HCT116 (cell line): Measurements from ENCODE around the gene IFI27. TPM values are rescaled to one million over a fixed set of nuclear protein-coding genes. Genes with fewer than 3 reads are reported as not detected.

Experiments
- ATAC-seq: fragments of 200-7000 bp; cut with Tn5 transposase; 2 replicates; pipeline ENCODE4 v1.9.1; 2020; ENCODE audit warnings: mild to moderate bottlenecking, moderate library complexity
- BruUV-seq: library from RNA; stranded (reverse); fragments of 400-500 nt; replicated peaks from 2 replicates; lab custom pipeline; 2021; lab: Mats Ljungman, UMichigan
- CTCF ChIA-PET: fragments of 300-600 bp; sonication (Branson Sonifier 250); formaldehyde crosslinking; loops from one replicate; lab custom pipeline; 2021; ENCODE audit warnings: antibody characterized with exemption; lab: Charles Lee
- POLR2A ChIA-PET: fragments of 300-600, 350-600 bp; sonication (Branson Sonifier 250); formaldehyde crosslinking; loops from one replicate; lab custom pipeline; 2021; ENCODE audit warnings: antibody characterized with exemption; lab: Charles Lee
- RAD21 ChIA-PET, 2 experiments: fragments of 300-600 bp; sonication (Branson Sonifier 250); formaldehyde crosslinking; loops; one replicate each; lab custom pipeline; 2023; ENCODE audit warnings: low total read pairs in 2 of 2; ENCODE audit not compliant: uncharacterized antibody in 2 of 2, unreplicated experiment in 2 of 2, low non-redundant PET in 1 of 2; lab: Charles Lee
- DNase-seq: peaks from one replicate; pipeline ENCODE4 v3.0.0-alpha.2; 2010; ENCODE audit warnings: low read depth, low spot score
- H2AFZ ChIP-seq: fragments of 200-600 bp; shearing (Covaris generic), sonication (generic); 2 replicates; pipeline ENCODE4 v1.6.1; 2017; ENCODE audit warnings: low read depth, mixed run types, mixed read lengths, antibody characterized with exemption, low read length; ENCODE audit not compliant: poor library complexity, severe bottlenecking
- H3K27ac ChIP-seq: 2 replicates; pipeline ENCODE4 v1.5.1; 2012; ENCODE audit warnings: low read depth, low read length
- H3K27me3 ChIP-seq: fragments of 200-600 bp; sonication (generic); 2 replicates; pipeline ENCODE4 v1.6.1; 2016; ENCODE audit warnings: mixed run types, low read length, mixed read lengths; ENCODE audit not compliant: insufficient read depth
- H3K36me3 ChIP-seq, 2 experiments: fragments of 200-500 bp in 1 of 2; fragments of 200-600 bp in 1 of 2; sonication (Bioruptor generic) in 1 of 2; sonication (generic) in 1 of 2; 2 replicates each; pipeline versions ENCODE4 v1.5.1 to v1.6.1; 2014 to 2016; ENCODE audit warnings: low read length in 2 of 2, inconsistent platforms in 1 of 2, mixed read lengths in 1 of 2, mixed run types in 1 of 2; ENCODE audit not compliant: insufficient read depth in 2 of 2, control insufficient read depth in 1 of 2
- H3K4me1 ChIP-seq, 2 experiments: fragments of 200-600 bp in 1 of 2; sonication (generic) in 1 of 2; 2 replicates each; pipeline versions ENCODE4 v1.5.1 to v1.6.1; 2012 to 2017; ENCODE audit warnings: low read length in 2 of 2, inconsistent platforms in 1 of 2, mild to moderate bottlenecking in 1 of 2, mixed read lengths in 1 of 2, mixed run types in 1 of 2, moderate library complexity in 1 of 2; ENCODE audit not compliant: insufficient read depth in 2 of 2, control insufficient read depth in 1 of 2
- H3K4me2 ChIP-seq: fragments of 200-600 bp; sonication (generic); 2 replicates; pipeline ENCODE4 v1.6.1; 2017; ENCODE audit warnings: mixed run types, low read length, mixed read lengths
- H3K4me3 ChIP-seq, 2 experiments: fragments of 200-600 bp in 1 of 2; sonication (generic) in 1 of 2; replicated peaks in 1 of 2; 2 replicates each; pipeline ENCODE4 v1.5.1; 2011 to 2016; ENCODE audit warnings: low read length in 2 of 2, control low read depth in 1 of 2, low read depth in 1 of 2, mild to moderate bottlenecking in 1 of 2, mixed read lengths in 1 of 2, mixed run types in 1 of 2
- H3K79me2 ChIP-seq: fragments of 200-600 bp; sonication (generic); 2 replicates; pipeline ENCODE4 v1.6.1; 2017; ENCODE audit warnings: mild to moderate bottlenecking, mixed run types, low read length, moderate library complexity, mixed read lengths; ENCODE audit not compliant: insufficient read depth
- H3K9ac ChIP-seq: fragments of 200-600 bp; sonication (generic); 2 replicates; pipeline ENCODE4 v1.6.1; 2016; ENCODE audit warnings: low read length, mixed read lengths
- H3K9me2 ChIP-seq: fragments of 200-600 bp; sonication (generic), shearing (Covaris generic); 2 replicates; pipeline ENCODE4 v1.6.1; 2017; ENCODE audit warnings: mixed run types, mild to moderate bottlenecking, moderate library complexity; ENCODE audit not compliant: insufficient read depth
- H3K9me3 ChIP-seq, 2 experiments: fragments of 200-500 bp in 1 of 2; fragments of 200-600 bp in 1 of 2; sonication (Bioruptor generic) in 1 of 2; sonication (generic) in 1 of 2; 2 replicates each; pipeline ENCODE4 v1.6.1; 2014 to 2017; ENCODE audit warnings: low read length in 2 of 2, mixed read lengths in 2 of 2, inconsistent platforms in 1 of 2, low read depth in 1 of 2, mild to moderate bottlenecking in 1 of 2, mixed run types in 1 of 2, moderate library complexity in 1 of 2; ENCODE audit not compliant: control insufficient read depth in 1 of 2, insufficient read depth in 1 of 2
- H4K20me1 ChIP-seq: fragments of 200-600 bp; sonication (generic), shearing (Covaris generic); 2 replicates; pipeline ENCODE4 v1.6.1; 2017; ENCODE audit warnings: mixed run types, mild to moderate bottlenecking, moderate library complexity; ENCODE audit not compliant: insufficient read depth
- CBX3 ChIP-seq: IDR thresholded peaks from 2 replicates; pipeline ENCODE4 v1.6.1; 2012; ENCODE audit warnings: low read depth
- CEBPB ChIP-seq: IDR thresholded peaks from 2 replicates; pipeline ENCODE4 v1.6.1; 2012; ENCODE audit warnings: low read depth
- ELF1 ChIP-seq: IDR thresholded peaks from 2 replicates; pipeline ENCODE4 v1.6.1; 2012; ENCODE audit warnings: low read depth, borderline replicate concordance
- EZH2 ChIP-seq: fragments of 200-600 bp; sonication (generic); IDR thresholded peaks from 2 replicates; pipeline ENCODE4 v1.6.1; 2017; ENCODE audit warnings: antibody characterized with exemption, mixed run types
- EZH2phosphoT487 ChIP-seq: fragments of 200-600 bp; IDR thresholded peaks from 2 replicates; pipeline ENCODE4 v1.6.1; 2018; ENCODE audit warnings: antibody characterized with exemption, borderline replicate concordance
- FOSL1 ChIP-seq: IDR thresholded peaks from 2 replicates; pipeline ENCODE4 v1.6.1; 2012; ENCODE audit warnings: low read depth
- JUND ChIP-seq: IDR thresholded peaks from 2 replicates; pipeline ENCODE4 v1.6.1; 2012
- POLR2A ChIP-seq: IDR thresholded peaks from 2 replicates; pipeline ENCODE4 v1.7.0; 2011; ENCODE audit warnings: borderline replicate concordance; ENCODE audit not compliant: insufficient read depth, insufficient read length; ENCODE audit errors: extremely low read depth
- POLR2AphosphoS5 ChIP-seq: IDR thresholded peaks from 2 replicates; pipeline ENCODE4 v1.6.1; 2011; ENCODE audit warnings: mild to moderate bottlenecking, low read depth, low read length, moderate library complexity
- RAD21 ChIP-seq: IDR thresholded peaks from 2 replicates; pipeline ENCODE4 v1.6.1; 2012; ENCODE audit warnings: low read depth, mild to moderate bottlenecking
- SIN3A ChIP-seq: IDR thresholded peaks from 2 replicates; pipeline ENCODE4 v1.6.1; 2012; ENCODE audit warnings: low read depth
- SP1 ChIP-seq: IDR thresholded peaks from 2 replicates; pipeline ENCODE4 v1.6.1; 2012; ENCODE audit warnings: low read depth
- SRF ChIP-seq: IDR thresholded peaks from 2 replicates; pipeline ENCODE4 v1.6.1; 2012; ENCODE audit warnings: low read depth
- ZFX ChIP-seq: fragments of 450-650 bp; IDR thresholded peaks from 2 replicates; pipeline ENCODE4 v1.6.1; 2017
- ZNF274 ChIP-seq: fragments of 200-500 bp; sonication (Bioruptor generic); IDR thresholded peaks from 2 replicates; pipeline ENCODE4 v1.6.1; 2014; ENCODE audit warnings: mild to moderate bottlenecking, low read depth, low read length, inconsistent platforms
- intact Hi-C: fragments of 100-400 bp; cut with micrococcal nuclease; formaldehyde crosslinking; loops from 2 replicates; pipeline ENCODE4 v1.10.0; 2022
- total RNA-seq: library from RNA; stranded (reverse); gene quantifications from one replicate; pipeline ENCODE4 v1.2.1, GENCODE V29; 2021; ENCODE audit not compliant: unreplicated experiment
- TF ChIP-seq, protein P1 (sequence below), 3 experiments: fragments of 200-600 bp in 1 of 3; sonication (generic) in 1 of 3; IDR thresholded peaks in 2 of 3; conservative IDR thresholded peaks in 1 of 3; 2 replicates each; pipeline ENCODE4 v1.5.1; 2012 to 2017; ENCODE audit warnings: low read depth in 2 of 3, low read length in 2 of 3, antibody characterized with exemption in 1 of 3, borderline replicate concordance in 1 of 3, control low read depth in 1 of 3, mild to moderate bottlenecking in 1 of 3, mixed read lengths in 1 of 3, mixed run types in 1 of 3, moderate library complexity in 1 of 3; ENCODE audit not compliant: insufficient read depth in 1 of 3
- TF ChIP-seq, protein P2 (sequence below): IDR thresholded peaks from 2 replicates; pipeline ENCODE4 v1.6.1; 2012
- TF ChIP-seq, protein P3 (sequence below): IDR thresholded peaks from 2 replicates; pipeline ENCODE4 v1.6.1; 2011; ENCODE audit warnings: mild to moderate bottlenecking, low read length, moderate library complexity; ENCODE audit not compliant: insufficient replicate concordance; ENCODE audit errors: extremely low read depth
- TF ChIP-seq, protein P4 (sequence below): IDR thresholded peaks from 2 replicates; pipeline ENCODE4 v1.6.1; 2012; ENCODE audit warnings: low read depth

The IFI27 gene
- total RNA-seq, 1 experiment from 2014 or later: 3.8 TPM

DNA sequence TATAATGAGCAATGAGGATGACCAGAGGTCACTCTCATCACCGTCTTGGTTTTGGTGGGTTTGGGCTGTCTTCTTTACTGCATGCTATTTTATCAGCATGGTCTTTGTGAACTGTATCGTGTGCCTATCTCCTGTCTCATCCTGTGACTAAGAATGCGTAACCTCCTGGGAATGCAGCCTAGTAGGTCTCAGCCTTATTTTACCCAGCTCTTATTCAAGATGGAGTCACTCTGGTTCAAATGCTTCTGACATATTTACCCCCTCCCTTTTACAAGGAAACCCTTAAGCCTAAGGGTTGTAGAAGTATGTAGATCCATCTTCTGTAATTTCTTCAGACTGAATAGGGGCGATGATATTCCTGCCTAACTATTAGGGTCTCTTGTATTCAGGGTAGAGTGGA is 21.1 kb upstream of the IFI27 start:
- no peak overlapping the region for H3K9ac ChIP-seq
- ChIA-PET RAD21 (no interaction called here), POLR2A (no interaction called here), CTCF (no interaction called here)
- BruUV-seq: no TSS peak
- H3K4me2 ChIP-seq: no peak overlapping the region
- no peaks in the 10 kb centered on the region for H3K9me2 ChIP-seq
- no peaks in the 10 kb centered on the region for H4K20me1 ChIP-seq
- H3K4me3 ChIP-seq: no peak overlapping the region
- TF ChIP-seq, protein P1, sequence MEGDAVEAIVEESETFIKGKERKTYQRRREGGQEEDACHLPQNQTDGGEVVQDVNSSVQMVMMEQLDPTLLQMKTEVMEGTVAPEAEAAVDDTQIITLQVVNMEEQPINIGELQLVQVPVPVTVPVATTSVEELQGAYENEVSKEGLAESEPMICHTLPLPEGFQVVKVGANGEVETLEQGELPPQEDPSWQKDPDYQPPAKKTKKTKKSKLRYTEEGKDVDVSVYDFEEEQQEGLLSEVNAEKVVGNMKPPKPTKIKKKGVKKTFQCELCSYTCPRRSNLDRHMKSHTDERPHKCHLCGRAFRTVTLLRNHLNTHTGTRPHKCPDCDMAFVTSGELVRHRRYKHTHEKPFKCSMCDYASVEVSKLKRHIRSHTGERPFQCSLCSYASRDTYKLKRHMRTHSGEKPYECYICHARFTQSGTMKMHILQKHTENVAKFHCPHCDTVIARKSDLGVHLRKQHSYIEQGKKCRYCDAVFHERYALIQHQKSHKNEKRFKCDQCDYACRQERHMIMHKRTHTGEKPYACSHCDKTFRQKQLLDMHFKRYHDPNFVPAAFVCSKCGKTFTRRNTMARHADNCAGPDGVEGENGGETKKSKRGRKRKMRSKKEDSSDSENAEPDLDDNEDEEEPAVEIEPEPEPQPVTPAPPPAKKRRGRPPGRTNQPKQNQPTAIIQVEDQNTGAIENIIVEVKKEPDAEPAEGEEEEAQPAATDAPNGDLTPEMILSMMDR (IDR thresholded peaks at IDR 0.05 in 2 of 3, conservative IDR thresholded peaks at IDR 0.05 in 1 of 3; ENCODE audit: borderline replicate concordance in 1 of 3, insufficient read depth in 1 of 3, low read depth in 2 of 3, low read length in 2 of 3): no peak
- no peak for TF ChIP-seq ELF1
- no peak; the same call in 1 of the 2 replicates for TF ChIP-seq FOSL1
- no peak for TF ChIP-seq CBX3
- TF ChIP-seq, protein P2, sequence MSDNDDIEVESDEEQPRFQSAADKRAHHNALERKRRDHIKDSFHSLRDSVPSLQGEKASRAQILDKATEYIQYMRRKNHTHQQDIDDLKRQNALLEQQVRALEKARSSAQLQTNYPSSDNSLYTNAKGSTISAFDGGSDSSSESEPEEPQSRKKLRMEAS: no peak
- TF ChIP-seq CEBPB: no peak
- TF ChIP-seq, protein P3, sequence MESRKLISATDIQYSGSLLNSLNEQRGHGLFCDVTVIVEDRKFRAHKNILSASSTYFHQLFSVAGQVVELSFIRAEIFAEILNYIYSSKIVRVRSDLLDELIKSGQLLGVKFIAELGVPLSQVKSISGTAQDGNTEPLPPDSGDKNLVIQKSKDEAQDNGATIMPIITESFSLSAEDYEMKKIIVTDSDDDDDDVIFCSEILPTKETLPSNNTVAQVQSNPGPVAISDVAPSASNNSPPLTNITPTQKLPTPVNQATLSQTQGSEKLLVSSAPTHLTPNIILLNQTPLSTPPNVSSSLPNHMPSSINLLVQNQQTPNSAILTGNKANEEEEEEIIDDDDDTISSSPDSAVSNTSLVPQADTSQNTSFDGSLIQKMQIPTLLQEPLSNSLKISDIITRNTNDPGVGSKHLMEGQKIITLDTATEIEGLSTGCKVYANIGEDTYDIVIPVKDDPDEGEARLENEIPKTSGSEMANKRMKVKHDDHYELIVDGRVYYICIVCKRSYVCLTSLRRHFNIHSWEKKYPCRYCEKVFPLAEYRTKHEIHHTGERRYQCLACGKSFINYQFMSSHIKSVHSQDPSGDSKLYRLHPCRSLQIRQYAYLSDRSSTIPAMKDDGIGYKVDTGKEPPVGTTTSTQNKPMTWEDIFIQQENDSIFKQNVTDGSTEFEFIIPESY: no peak
- no peak for TF ChIP-seq SIN3A
- TF ChIP-seq, protein P4, sequence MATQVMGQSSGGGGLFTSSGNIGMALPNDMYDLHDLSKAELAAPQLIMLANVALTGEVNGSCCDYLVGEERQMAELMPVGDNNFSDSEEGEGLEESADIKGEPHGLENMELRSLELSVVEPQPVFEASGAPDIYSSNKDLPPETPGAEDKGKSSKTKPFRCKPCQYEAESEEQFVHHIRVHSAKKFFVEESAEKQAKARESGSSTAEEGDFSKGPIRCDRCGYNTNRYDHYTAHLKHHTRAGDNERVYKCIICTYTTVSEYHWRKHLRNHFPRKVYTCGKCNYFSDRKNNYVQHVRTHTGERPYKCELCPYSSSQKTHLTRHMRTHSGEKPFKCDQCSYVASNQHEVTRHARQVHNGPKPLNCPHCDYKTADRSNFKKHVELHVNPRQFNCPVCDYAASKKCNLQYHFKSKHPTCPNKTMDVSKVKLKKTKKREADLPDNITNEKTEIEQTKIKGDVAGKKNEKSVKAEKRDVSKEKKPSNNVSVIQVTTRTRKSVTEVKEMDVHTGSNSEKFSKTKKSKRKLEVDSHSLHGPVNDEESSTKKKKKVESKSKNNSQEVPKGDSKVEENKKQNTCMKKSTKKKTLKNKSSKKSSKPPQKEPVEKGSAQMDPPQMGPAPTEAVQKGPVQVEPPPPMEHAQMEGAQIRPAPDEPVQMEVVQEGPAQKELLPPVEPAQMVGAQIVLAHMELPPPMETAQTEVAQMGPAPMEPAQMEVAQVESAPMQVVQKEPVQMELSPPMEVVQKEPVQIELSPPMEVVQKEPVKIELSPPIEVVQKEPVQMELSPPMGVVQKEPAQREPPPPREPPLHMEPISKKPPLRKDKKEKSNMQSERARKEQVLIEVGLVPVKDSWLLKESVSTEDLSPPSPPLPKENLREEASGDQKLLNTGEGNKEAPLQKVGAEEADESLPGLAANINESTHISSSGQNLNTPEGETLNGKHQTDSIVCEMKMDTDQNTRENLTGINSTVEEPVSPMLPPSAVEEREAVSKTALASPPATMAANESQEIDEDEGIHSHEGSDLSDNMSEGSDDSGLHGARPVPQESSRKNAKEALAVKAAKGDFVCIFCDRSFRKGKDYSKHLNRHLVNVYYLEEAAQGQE: no peak
- TF ChIP-seq SRF: no peak
- TF ChIP-seq POLR2AphosphoS5: no peak
- TF ChIP-seq EZH2: no peak
- no peak for TF ChIP-seq POLR2A
- no peak for TF ChIP-seq RAD21
- no peak for TF ChIP-seq JUND
- no peak for TF ChIP-seq SP1
- TF ChIP-seq ZNF274: no peak
- no peak for TF ChIP-seq ZFX
- TF ChIP-seq EZH2phosphoT487: no peak
- no peak overlapping the region for H3K27ac ChIP-seq
- H3K4me1 ChIP-seq: peaks cover 0 to 6% of the 10 kb centered on the region in 2 experiments; a peak in 1 of 4 replicates
- no peak for DNase-seq
- H3K27me3 ChIP-seq: no peaks in the 10 kb centered on the region
- no peak overlapping the region for H2AFZ ChIP-seq
- H3K36me3 ChIP-seq: no peaks in the 10 kb centered on the region
- ATAC-seq: no peak
- H3K9me3 ChIP-seq: no peaks in the 10 kb centered on the region
- intact Hi-C loops: no loop called here
- no peaks in the 10 kb centered on the region for H3K79me2 ChIP-seq
